Measurements from ENCODE around the gene POLR1E.

- TF ChIP-seq GATA2 (IDR thresholded peaks at IDR 0.05; ENCODE audit: low read depth, low read length) (no peak), GATA3 (IDR thresholded peaks at IDR 0.05; ENCODE audit: low read depth, low read length) (no peak)
These were observed 21.7 kb upstream of the POLR1E start for GRCh38 chr9:37464006-37464405.
